C4-2B (cell line): ENCODE data around the gene C10orf90.

Source experiments
- CTCF ChIP-seq: fragments of 450-650 bp; conservative IDR thresholded peaks from 2 replicates; pipeline ENCODE4 v1.5.1; 2017; ENCODE audit warnings: mild to moderate bottlenecking
- ZFX ChIP-seq: fragments of 450-650 bp; IDR thresholded peaks from 2 replicates; pipeline ENCODE4 v1.6.1; 2017

GRCh38 chr10:126618466-126618865 is 52.0 kb downstream of the C10orf90 start:
- TF ChIP-seq CTCF: no peak
- no peak for TF ChIP-seq ZFX
